GM12878 (cell line): Measurements from ENCODE around the gene SEMA3C. TPM values are rescaled to one million over a fixed set of nuclear protein-coding genes. Genes with fewer than 3 reads are reported as not detected.

Experiments used
- ATAC-seq: fragments of 200-7000 bp; cut with Tn5 transposase; 3 replicates; pipeline ENCODE4 v1.9.1; 2020; ENCODE audit warnings: mild to moderate bottlenecking, moderate library complexity
- BruUV-seq: library from RNA; stranded (reverse); fragments of 400-500 nt; replicated peaks from 2 replicates; lab custom pipeline; 2021; lab: Mats Ljungman, UMichigan
- CTCF ChIA-PET: fragments of 300-600 bp; sonication (Branson Sonifier 250); formaldehyde crosslinking; extraction: SDS; loops from one replicate; lab custom pipeline; 2021; ENCODE audit warnings: inconsistent platforms; lab: Yijun Ruan, JAX
- POLR2A ChIA-PET: fragments of 350-600 bp; formaldehyde crosslinking; extraction: SDS; loops from one replicate; lab custom pipeline; 2021; ENCODE audit warnings: inconsistent platforms; lab: Charles Lee
- RAD21 ChIA-PET: fragments of 300-600 bp; sonication (Branson Sonifier 250); formaldehyde crosslinking; loops from one replicate; lab custom pipeline; 2023; ENCODE audit warnings: antibody characterized with exemption; ENCODE audit not compliant: unreplicated experiment; lab: Charles Lee
- SMC1A ChIA-PET: fragments of 300-600 bp; sonication (Branson Sonifier 250); formaldehyde crosslinking; loops from one replicate; lab custom pipeline; 2023; ENCODE audit not compliant: unreplicated experiment, uncharacterized antibody; lab: Charles Lee
- DNase-seq: peaks from one replicate; pipeline ENCODE4 v3.0.0-alpha.2; 2011; ENCODE audit warnings: low read depth, low spot score
- FAIRE-seq: peaks from 3 replicates; lab custom pipeline; 2011; peaks lifted over from hg19 to GRCh38; lab: Jason Lieb, UNC
- H2AFZ ChIP-seq: 2 replicates; pipeline ENCODE4 v1.6.0; 2011; ENCODE audit warnings: low read depth, low read length, control low read depth; ENCODE audit not compliant: control insufficient read depth
- H3K27ac ChIP-seq: 2 replicates; pipeline ENCODE4 v1.5.1; 2011; ENCODE audit warnings: control low read depth; ENCODE audit not compliant: control insufficient read depth, insufficient read depth
- H3K27me3 ChIP-seq, 2 experiments: replicated peaks in 1 of 2; 2 replicates each; pipeline versions ENCODE4 v1.6.0 to v1.6.1; 2011; ENCODE audit warnings: low read length in 1 of 2; ENCODE audit not compliant: control insufficient read depth in 2 of 2, insufficient read depth in 2 of 2
- H3K36me3 ChIP-seq, 2 experiments: 2 replicates each; pipeline ENCODE4 v1.5.1; 2011; ENCODE audit warnings: low read length in 1 of 2; ENCODE audit not compliant: control insufficient read depth in 2 of 2, insufficient read depth in 2 of 2
- H3K4me1 ChIP-seq: 2 replicates; pipeline ENCODE4 v1.6.1; 2011; ENCODE audit warnings: mild to moderate bottlenecking, low read length, moderate library complexity, mixed read lengths; ENCODE audit not compliant: control insufficient read depth, insufficient read depth
- H3K4me2 ChIP-seq: 2 replicates; pipeline ENCODE4 v1.6.0; 2011; ENCODE audit warnings: control low read depth; ENCODE audit not compliant: control insufficient read depth, insufficient read depth
- H3K4me3 ChIP-seq: fragments of 200-600 bp; sonication (generic); 2 replicates; pipeline ENCODE4 v1.5.1; 2016
- H3K79me2 ChIP-seq: 2 replicates; pipeline ENCODE4 v1.6.0; 2011; ENCODE audit warnings: low read length; ENCODE audit not compliant: control insufficient read depth, insufficient read depth
- H3K9ac ChIP-seq: 2 replicates; pipeline ENCODE4 v1.8.0; 2011; ENCODE audit warnings: low read length, control low read depth, mixed read lengths; ENCODE audit not compliant: control insufficient read depth, insufficient read depth
- H3K9me3 ChIP-seq: replicated peaks from 3 replicates; pipeline ENCODE4 v1.5.1; 2011; ENCODE audit warnings: mild to moderate bottlenecking, low read length; ENCODE audit not compliant: control insufficient read depth, insufficient read depth
- H4K20me1 ChIP-seq: 2 replicates; pipeline ENCODE4 v1.6.0; 2011; ENCODE audit not compliant: control insufficient read depth, insufficient read depth
- CBX5 ChIP-seq: sonication (generic); IDR thresholded peaks from 2 replicates; pipeline ENCODE4 v1.6.1; 2016; ENCODE audit warnings: low read depth, moderate library complexity, mild to moderate bottlenecking, inconsistent platforms
- EGR1 ChIP-seq, 2 experiments: IDR thresholded peaks; 1 replicate in 1 of 2; 2 replicates in 1 of 2; pipeline ENCODE4 v1.6.1; 2011 to 2012; ENCODE audit warnings: low read depth in 2 of 2, low read length in 2 of 2, borderline replicate concordance in 1 of 2, mild to moderate bottlenecking in 1 of 2, moderate library complexity in 1 of 2
- ESRRA ChIP-seq: IDR thresholded peaks from 2 replicates; pipeline ENCODE4 v1.6.1; 2012; ENCODE audit warnings: mild to moderate bottlenecking, low read length, improper control_type of control experiment
- HDAC6 ChIP-seq: fragments of 200-600 bp; sonication (generic); IDR thresholded peaks from one replicate; pipeline ENCODE4 v1.8.0; 2017; ENCODE audit warnings: antibody characterized with exemption; ENCODE audit not compliant: unreplicated experiment
- IKZF1 ChIP-seq: fragments of 450-650 bp; conservative IDR thresholded peaks from 2 replicates; pipeline ENCODE4 v1.6.1; 2017; ENCODE audit warnings: antibody characterized with exemption, mild to moderate bottlenecking
- IKZF2 ChIP-seq, 2 experiments: fragments of 450-650 bp; IDR thresholded peaks; 2 replicates each; pipeline ENCODE4 v1.6.1; 2017; ENCODE audit warnings: mild to moderate bottlenecking in 2 of 2, moderate library complexity in 2 of 2
- KLF5 ChIP-seq: fragments of 450-650 bp; IDR thresholded peaks from 2 replicates; pipeline ENCODE4 v1.6.1; 2014; ENCODE audit warnings: mild to moderate bottlenecking; ENCODE audit not compliant: partially characterized antibody
- MEF2B ChIP-seq: fragments of 450-650 bp; IDR thresholded peaks from 2 replicates; pipeline ENCODE4 v1.6.1; 2018; ENCODE audit warnings: mild to moderate bottlenecking, moderate library complexity; ENCODE audit not compliant: partially characterized antibody, poor library complexity, severe bottlenecking
- PAX8 ChIP-seq: fragments of 450-650 bp; IDR thresholded peaks from 2 replicates; pipeline ENCODE4 v1.6.1; 2017; ENCODE audit warnings: mild to moderate bottlenecking, moderate library complexity
- POU2F2 ChIP-seq: IDR thresholded peaks from 3 replicates; pipeline ENCODE4 v1.6.1; 2011; ENCODE audit warnings: low read depth, mild to moderate bottlenecking, low read length, borderline replicate concordance
- RB1 ChIP-seq: fragments of 450-650 bp; formaldehyde crosslinking; IDR thresholded peaks from 2 replicates; pipeline ENCODE4 v1.6.1; 2017; ENCODE audit warnings: mild to moderate bottlenecking, borderline replicate concordance
- STAT3 ChIP-seq: IDR thresholded peaks from 2 replicates; pipeline ENCODE4 v1.6.1; 2011; ENCODE audit warnings: low read depth, low read length, improper control_type of control experiment
- SUZ12 ChIP-seq: fragments of 200-600 bp; sonication (generic); IDR thresholded peaks from one replicate; pipeline ENCODE4 v1.6.1; 2018; ENCODE audit warnings: antibody characterized with exemption, mild to moderate bottlenecking; ENCODE audit not compliant: unreplicated experiment
- ZBTB40 ChIP-seq: fragments of 450-650 bp; IDR thresholded peaks from 2 replicates; pipeline ENCODE4 v1.6.1; 2016; ENCODE audit warnings: mild to moderate bottlenecking, moderate library complexity, borderline replicate concordance
- ZNF207 ChIP-seq: fragments of 450-650 bp; IDR thresholded peaks from 2 replicates; pipeline ENCODE4 v1.6.1; 2014; ENCODE audit warnings: antibody characterized with exemption, mild to moderate bottlenecking, borderline replicate concordance
- ZNF274 ChIP-seq: IDR thresholded peaks from one replicate; pipeline ENCODE4 v1.8.0; 2011; ENCODE audit not compliant: insufficient read length, insufficient read depth
- WGBS: methylation state at CpG from one replicate; pipeline ENCODE4 v1.1.6; 2016; ENCODE audit warnings: low lambda C conversion rate; ENCODE audit not compliant: insufficient replicate concordance, insufficient coverage; ENCODE audit errors: missing lambda C conversion rate; 5-methylcytosine and 5-hydroxymethylcytosine counted together
- in situ Hi-C: fragments of 300-500 bp; cut with MboI; formaldehyde crosslinking; loops from 9 replicates; pipeline ENCODE4 v1.14.3; 2018; ENCODE audit warnings: mixed read lengths
- intact Hi-C: fragments of 100-400 bp; cut with micrococcal nuclease; formaldehyde crosslinking; loops from one replicate; pipeline ENCODE4 v1.14.2; 2022; ENCODE audit not compliant: unreplicated experiment
- polyA plus RNA-seq, 11 experiments: library from polyadenylated mRNA; depleted of rRNA in 4 of 11; unstranded in 6 of 11; stranded (reverse) in 5 of 11; fragments of >200 nt; fragmentation: Nextera tagmentation in 4 of 11; fragmentation: Illumina TruSeq in 1 of 11; extraction: Ambion mirVana in 4 of 11; extraction: Trizol in 1 of 11; gene quantifications; 1 replicate in 1 of 11; 2 replicates in 10 of 11; pipeline versions ENCODE4 v1.2.1 to v1.2.3, GENCODE V29; 2011 to 2016; ENCODE audit warnings: inconsistent platforms in 2 of 11, missing spikeins in 2 of 11, low read depth in 1 of 11
- total RNA-seq, 4 experiments: library from RNA; depleted of rRNA in 3 of 4; stranded (reverse); fragments of >200 nt in 3 of 4; fragmentation: Illumina TruSeq in 1 of 4; extraction: Trizol in 1 of 4; gene quantifications; 2 replicates each; pipeline versions ENCODE4 v1.2.1 to v1.2.3, GENCODE V29; 2013 to 2021

SEMA3C gene
- total and polyA plus RNA-seq, 10 of the 15 experiments (the other 5 are each of a cell fraction or from before 2014, with no cell fraction given), result 0.01 to 0.41 (median 0.11) TPM; not detected in 6

DNA sequence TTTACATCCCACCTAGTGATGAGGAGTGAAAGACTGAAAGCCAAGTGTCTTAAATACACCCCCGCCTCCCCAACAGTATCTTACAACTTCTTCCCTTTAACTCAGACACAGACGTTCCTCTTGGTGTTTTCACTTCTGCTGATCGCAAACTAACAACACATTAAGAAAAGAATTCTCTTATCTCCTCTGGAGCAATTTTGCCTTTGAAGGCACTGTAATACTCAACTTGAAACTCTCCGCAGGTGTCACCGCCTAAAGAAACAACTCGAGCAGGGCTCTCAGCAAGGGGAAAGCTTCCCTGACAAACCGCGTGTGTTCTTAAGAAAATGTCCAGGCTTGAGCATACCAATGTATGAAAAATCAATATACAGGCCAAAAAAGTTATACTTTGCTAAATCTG lies 452 bp downstream of the SEMA3C start:
- ChIA-PET RAD21 (interaction anchor here (0.9 kb wide), 1 partner anchor 60 kb away, joined by 3 read pairs; no protein-coding TSS in a partner anchor), CTCF (interaction anchor here (0.6 kb wide), 1 partner anchor 79 kb away, joined by 3 read pairs; no protein-coding TSS in a partner anchor), SMC1A (no interaction called here), POLR2A (no interaction called here)
- Histone ChIP-seq H3K27ac (no peak overlapping the region), H3K4me2 (peak overlapping the region; percentile 73; the same call in 1 of the 2 replicates), H3K27me3 (peaks cover 0 to 6% of the 10 kb centered on the region in 2 experiments; a peak in 3 of 4 replicates), H4K20me1 (no peaks in the 10 kb centered on the region), H3K4me1 (no peaks in the 10 kb centered on the region), H3K4me3 (no peak overlapping the region), H2AFZ (no peak overlapping the region), H3K79me2 (no peaks in the 10 kb centered on the region), H3K9ac (no peak overlapping the region), H3K9me3 (no peaks in the 10 kb centered on the region), H3K36me3 (no peaks in the 10 kb centered on the region)
- ATAC-seq, result peak; percentile 46
- FAIRE-seq, result no peak
- in situ Hi-C loops, result no loop called here
- intact Hi-C loops, result no loop called here
- BruUV-seq, result no TSS peak
- 0% methylated on average over 8 of the region's 8 CpGs for WGBS
- TF ChIP-seq IKZF1 (no peak), EGR1 (IDR thresholded peaks at IDR 0.05; ENCODE audit: borderline replicate concordance in 1 of 2, low read depth in 2 of 2, low read length in 2 of 2) (no peak), MEF2B (no peak), SUZ12 (no peak), STAT3 (no peak), HDAC6 (no peak), ESRRA (no peak), CBX5 (no peak), ZNF207 (no peak), POU2F2 (no peak), PAX8 (no peak), IKZF2 (IDR thresholded peaks at IDR 0.05) (no peak), ZBTB40 (no peak), KLF5 (no peak), ZNF274 (no peak), RB1 (no peak)
- DNase-seq, result no peak
